Stimulated activated CD4-positive, alpha-beta T cell treated with anti-CD3 and anti-CD28 coated beads, Interleukin-4, amount 100 ng/mL, for 48 hours (primary cell): ENCODE data around the gene MAP3K15.
"Not testable (repeated sequence)": the region's sequence is repeated elsewhere in the genome, so short reads cannot be mapped to it uniquely, and the experiment has no call there.

Experiments
- DNase-seq, 2 donors: peaks; one replicate each; pipeline ENCODE4 v3.0.0-alpha.2; 2020; ENCODE audit warnings: low read depth in 2 of 2

The MAP3K15 gene

DNA sequence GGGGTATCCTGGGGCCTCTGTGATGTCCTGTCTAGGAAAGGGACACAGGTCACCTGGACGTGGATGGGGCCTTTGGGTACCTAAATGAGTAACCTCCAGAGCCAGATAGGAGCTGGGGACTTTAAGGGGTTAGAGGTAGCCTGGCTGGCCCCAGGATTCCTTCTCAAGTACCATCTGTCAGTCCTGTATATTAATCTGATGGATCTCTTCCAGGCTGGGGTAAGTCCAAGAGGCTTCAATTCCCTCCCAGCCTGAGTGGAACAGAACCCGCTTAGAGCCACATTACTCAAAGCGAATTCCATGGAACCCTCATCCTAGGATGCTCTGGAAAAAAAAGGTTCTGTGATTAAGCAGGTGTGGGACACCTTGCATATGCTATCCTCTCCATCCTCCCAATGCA lies 24.8 kb upstream of the MAP3K15 start:
- DNase-seq: no peak

DNA sequence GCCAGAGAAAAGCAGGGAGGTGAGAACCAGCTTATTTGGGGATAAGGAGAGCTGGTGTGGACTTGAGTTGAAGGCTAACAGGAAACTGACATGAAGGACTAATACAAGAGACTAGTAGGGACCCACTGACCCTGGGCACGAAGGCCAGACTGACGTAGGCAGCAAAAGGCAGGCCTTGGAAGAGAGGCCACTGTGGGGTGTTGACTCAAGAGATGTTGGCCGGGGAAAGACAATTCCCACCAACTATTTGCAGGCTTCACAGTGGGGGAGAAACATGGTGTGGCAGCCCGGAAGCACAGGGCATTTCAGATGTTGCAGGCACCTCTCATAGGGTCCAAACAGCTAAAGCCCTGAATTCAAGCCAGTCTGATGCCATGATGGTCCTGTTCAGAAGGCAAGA lies 24.4 kb upstream of the MAP3K15 start:
- DNase-seq: no peak

DNA sequence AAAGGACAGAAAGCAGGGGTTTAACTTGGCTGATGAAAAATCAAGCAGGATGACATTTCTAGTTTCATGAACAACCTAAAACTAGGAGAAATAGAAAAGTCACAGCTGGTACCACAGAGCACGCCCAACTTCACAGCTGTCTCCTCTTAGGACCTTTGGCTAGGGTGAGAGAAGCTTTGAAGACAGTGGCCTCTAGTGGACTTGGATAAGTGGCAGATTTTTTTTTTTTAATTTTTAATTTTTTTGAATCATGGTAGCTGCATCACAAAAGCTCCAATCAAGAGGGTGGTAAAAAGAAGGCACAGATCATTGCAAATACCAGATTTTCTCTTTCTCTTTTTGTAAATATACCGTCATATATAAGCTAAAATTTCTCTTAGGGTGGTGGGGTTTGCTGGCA lies 20.2 kb upstream of the MAP3K15 start:
- DNase-seq: no peak

DNA sequence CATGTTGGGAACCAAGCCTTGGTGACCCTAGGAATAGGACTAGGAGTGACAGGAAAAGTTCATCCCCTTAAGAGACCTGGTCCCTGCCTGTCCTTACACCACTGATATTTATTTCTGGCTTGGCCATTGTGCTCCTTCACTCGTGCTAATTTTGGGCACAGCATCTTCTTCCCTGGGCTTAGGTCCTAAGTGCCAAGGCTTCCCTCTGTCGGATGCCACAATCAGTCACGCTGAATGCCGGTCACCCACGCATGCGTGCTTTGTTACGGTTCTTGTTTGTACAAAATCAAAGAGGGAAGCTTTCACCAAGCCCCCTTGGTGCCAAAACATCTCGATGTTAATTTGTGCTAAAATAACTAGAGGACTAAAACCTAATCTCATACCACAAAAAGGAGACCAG lies 17.4 kb upstream of the MAP3K15 start:
- DNase-seq: no peak

DNA sequence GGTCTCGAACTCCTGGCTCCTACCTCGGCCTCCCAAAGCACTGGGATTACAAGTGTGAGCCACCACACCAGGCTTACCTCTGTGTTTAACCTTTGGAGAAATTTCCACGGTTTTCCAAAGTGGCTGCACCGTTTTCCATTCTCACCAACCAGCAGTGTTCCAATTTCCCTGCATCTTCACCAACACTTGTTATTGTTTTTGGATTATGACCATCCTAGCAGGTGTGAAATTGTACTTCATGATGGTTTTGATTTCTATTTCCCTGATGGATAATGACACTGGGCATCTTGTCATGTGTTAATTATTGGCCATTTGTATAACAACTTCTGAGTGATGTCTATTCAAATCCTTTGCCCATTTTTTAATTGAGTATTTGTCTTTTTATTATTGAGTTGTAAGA lies 2.7 kb upstream of the MAP3K15 start:
- DNase-seq: no peak

DNA sequence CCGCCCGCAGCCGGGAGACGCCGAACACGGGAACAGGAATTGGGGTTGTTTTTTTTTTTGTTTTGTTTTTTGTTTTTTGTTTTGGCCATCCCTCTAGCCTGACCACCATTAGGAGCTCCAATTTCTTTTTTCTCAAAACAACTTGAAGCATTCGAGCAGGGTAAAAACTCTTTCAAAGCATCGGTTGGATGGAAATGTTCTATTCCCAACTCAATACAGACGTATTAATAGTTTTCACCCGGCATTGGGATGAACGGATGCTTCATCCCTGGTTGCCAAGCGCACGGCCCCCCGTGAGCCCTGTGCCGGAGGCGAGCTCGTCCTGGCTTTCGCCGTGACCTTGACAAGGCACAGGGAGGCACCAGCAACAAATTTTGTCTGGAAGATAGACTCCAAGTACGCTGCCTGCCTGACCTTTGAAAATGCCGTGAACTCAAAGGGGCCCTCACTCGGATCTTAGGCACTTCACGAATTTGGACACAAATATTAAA lies 352 bp upstream of the MAP3K15 start:
- no peak for DNase-seq

DNA sequence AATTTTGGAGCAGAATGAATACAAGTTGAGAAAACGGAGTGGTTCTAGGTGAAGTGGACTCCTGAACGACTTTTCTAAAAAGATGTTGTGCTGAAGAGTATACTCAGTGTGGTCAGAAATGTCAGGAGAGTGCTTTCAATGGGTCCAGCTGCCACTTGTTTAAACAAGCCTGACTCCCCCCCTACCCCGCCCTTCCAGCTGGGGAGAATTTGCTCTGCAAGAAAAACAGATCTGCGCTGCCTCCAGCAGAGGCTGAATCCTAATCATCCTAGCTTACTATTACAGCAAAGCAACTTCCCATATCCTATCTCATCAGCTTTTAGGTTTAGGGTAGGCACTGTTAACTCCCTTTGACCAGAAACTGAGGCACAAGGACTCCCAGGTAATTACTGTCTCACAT lies 1.9 kb downstream of the MAP3K15 start:
- DNase-seq: no peak

DNA sequence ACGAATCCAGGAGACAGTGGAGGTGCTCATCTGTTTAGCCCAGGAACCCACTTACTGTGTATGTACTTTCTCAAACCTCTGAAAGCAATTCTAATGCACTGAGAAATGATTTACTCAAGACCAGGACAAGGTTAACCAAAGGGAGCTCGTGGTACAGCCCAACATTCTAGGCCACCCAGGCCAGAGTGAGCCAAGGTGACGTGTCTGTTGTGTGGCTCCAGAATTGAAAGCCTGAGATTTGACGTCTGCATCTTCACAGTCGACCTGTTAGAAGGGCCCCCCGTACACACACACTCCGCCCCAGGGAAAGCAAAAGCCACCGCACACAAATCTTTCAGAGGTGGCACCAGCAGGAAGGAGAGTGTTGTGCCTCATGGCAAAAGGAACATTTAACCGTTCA lies 2.3 kb downstream of the MAP3K15 start:
- no peak for DNase-seq

DNA sequence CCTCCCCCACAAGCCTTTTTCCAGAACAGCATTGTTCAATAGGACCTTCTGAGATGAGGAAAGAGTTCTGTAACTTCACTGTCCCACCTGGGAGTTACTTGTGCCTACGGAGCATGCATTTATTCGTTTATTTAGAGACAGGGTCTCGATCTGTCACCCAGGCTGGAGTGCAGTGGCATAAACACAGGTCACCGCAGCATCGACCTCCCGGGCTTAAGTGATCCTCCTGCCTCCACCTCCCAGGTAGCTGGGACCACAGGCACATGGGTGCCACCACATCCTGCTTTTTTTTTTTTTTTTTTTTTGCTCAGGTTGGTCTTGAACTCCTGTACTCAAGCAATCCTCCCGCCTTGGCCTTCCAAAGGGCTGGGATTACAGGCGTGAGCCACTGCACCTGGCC lies 2.9 kb downstream of the MAP3K15 start:
- no peak for DNase-seq

DNA sequence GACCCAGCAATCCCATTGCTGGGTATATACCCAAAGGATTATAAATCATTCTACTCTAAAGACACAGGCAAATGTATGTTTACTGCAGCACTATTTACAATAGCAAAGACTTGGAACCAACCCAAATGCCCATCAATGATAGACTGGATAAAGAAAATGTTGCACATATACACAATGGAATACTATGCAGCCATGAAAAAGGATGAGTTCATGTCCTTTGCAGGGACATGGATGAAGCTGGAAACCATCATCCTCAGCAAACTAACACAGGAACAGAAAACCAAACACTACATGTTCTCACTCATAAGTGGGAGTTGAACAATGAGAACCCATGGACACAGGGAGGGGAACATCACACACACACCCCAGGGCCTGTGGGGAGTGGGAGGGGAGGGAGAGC lies 3.5 kb downstream of the MAP3K15 start:
- DNase-seq: not testable (repeated sequence)

DNA sequence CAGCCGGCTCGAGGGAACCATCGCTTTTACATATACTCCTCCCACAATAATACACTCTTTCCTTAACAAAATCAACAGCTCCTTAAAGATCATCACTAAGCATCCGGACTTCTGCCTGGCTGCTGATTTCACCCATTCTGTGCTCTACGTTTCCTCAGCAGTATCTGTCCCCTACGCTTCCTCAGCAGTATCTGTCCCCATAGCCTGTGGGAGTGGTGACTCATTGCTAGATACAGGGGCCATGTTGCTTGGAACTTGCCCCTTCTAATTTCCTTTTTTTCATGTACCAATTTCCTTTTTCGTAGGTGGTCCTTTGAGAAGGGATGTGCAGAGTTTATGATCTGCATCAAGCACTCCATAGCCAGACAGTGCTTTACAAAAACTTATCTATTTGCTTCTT lies 18.6 kb downstream of the MAP3K15 start:
- DNase-seq: no peak

DNA sequence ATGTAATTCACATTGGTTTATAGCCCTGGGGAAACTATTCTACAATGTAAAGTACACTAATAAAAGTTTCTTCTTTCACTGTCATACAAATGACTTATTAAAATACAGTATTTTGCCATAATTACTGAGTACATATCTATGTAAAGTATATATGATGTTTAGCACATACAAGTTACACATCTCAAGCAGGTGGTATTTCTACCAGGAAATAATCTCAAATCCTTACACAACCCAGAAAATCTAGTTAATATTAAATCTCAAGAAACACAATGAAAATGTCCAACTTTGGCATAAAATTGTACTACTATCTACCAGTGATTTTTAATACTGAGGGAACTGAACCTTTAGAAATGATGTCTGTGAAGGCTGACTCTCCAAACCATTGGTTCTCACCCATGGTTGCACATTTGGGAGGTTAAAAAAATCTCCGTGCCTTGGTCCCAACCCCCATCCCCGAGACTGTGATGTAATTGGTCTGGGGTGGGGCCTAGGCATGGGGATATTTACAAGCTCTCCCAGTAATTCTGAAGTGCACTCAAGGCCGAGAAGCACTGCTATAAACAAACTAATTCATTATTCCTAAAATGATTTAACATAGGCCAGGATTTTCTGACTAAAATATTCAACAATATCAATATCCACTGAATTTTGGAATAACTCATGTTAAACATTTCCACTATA lies 27.6 kb downstream of the MAP3K15 start:
- DNase-seq: no peak

DNA sequence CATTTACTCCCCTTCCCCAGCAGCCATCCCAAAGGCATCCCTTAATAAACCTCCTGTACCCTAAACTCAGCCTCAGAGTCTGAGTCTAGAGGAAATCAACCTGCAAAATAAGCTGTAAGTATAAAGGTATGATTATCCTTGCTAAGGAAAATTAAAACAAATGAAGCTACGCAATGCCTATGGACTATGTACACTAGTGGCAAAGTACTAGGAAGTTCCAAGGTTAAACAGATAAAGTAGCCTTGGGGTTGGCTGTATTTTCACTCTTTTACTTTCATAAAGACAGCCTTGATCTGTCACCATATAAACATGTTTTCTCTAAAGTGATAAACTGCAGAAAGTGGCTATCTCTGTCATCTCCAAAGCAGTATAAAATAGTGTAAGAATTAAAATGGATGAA lies 35.9 kb downstream of the MAP3K15 start:
- DNase-seq: no peak

DNA sequence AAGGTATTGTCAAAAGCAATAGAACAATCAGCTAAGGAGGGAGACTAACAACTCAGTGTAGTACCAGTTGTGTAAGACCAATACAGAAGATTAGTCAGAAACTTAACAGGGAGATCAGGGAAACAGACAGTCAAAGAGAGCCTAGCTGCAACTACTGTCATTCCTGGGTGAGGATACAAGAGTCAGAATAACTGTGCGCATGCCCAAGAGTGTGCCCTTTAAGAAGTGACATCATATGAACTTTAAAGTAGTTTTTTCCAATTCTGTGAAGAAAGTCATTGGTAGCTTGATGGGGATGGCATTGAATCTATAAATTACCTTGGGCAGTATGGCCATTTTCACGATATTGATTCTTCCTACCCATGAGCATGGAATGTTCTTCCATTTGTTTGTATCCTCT lies 46.9 kb downstream of the MAP3K15 start:
- not testable (repeated sequence) for DNase-seq

DNA sequence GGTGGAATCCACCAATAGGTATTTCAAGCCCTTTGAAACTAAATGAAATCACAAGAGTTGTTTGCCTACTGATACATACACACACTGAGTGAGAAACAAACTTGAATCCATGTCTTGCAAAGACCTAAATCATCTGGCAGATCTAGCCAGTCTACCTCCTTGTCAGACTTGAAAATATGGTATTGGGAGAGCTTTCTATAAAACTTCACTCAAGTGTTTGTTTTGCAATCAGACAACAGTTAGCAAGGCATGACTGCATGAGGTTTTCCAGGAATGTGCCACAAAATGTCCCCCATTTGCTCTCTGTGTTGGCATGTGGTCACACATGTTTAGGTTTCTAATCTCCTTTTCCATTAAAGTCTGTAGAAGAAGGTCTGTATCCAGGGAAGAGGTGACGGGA lies 52.4 kb downstream of the MAP3K15 start:
- no peak for DNase-seq

DNA sequence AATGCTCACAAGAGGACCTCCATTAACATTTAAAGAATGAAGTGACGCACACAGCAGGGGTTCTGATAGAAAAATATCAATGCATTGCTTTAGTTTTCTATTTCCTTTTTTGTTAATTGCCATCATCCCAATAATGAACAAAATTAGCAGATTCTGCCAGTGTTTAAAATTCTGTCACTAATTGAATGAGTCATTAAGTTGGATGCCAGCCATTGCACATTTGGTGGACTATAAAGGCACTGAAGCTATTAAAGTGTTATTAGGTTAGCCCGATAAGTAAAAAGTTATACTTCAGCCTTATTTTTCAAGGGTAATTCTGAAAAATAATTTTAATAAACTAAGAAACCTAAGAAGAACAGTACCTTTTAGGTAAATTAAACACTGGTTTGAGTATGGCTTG lies 53.1 kb downstream of the MAP3K15 start:
- no peak for DNase-seq

DNA sequence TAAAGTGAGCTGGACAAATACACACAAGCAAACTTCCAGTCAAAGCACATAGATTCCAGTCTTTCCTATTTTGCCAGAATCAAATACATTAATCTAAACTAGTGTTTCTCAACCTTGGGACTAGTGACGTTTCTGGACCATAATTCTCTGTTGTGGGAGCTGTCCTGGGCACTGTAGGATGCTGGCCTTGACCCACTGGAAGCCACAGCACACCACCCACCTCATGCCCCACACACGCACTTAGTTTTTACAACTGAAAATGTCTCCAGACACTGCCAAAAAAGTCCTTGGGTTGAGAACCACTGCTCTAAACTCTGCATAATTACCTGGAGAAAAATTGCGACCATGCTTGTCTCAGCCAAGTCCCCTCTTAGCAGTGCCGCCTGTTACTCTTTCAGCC lies 57.6 kb downstream of the MAP3K15 start:
- DNase-seq: no peak

DNA sequence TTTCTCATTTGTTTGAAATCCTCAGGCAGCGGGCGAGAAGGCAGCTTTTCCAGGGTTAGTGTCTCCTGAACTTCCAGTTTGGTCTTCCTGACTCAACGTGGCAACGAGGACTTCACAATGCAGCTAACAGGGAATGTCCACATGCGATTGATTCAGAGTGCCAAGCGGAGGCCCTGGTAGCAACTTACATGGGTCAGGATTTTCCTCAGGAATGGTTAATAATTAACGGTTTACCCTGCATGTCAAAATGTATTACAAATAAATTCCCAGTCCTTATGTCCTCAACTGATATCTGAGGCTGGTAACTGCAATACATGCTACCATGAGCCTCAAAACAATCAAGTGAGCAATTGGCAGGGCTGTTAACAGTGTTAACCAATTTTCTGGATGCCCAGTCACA lies 67.2 kb downstream of the MAP3K15 start:
- DNase-seq: no peak

DNA sequence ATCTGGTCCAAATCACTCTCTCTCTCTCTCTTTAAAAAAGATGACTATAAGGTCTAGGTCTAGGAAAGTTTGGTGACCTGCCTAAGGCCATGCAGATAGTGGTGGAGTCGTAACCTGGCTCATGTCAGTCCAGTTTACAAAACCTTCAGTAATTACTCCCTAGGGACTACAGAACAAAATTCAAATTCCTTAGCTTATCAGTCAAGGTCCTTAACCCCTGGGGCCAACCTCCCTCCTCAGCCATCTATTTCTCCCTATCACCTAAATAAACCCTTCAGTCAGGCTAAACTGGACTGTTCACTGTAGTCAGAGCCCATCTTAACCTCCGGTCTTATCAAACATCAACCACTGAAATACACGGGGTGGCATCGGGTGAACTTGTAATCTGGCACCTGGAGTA lies 68.9 kb downstream of the MAP3K15 start:
- no peak for DNase-seq

DNA sequence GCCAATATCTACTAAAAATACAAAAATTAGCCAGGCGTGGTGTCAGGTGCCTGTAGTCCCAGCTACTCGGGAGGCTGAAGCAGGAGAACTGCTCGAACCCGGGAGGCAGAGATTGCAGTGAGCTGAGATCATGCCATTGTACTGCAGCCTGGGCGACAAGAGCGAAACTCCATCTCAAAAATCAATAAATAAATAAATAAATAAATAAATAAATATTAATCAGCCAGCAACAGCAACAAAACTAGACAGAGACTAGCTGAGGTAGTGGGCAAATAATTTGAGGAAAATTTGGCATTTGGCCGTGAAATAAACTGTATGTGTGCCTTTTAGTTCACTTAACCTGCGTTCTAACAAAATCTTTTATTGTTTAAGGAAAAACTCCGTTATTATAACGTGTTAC lies 69.5 kb downstream of the MAP3K15 start:
- DNase-seq: not testable (repeated sequence)

DNA sequence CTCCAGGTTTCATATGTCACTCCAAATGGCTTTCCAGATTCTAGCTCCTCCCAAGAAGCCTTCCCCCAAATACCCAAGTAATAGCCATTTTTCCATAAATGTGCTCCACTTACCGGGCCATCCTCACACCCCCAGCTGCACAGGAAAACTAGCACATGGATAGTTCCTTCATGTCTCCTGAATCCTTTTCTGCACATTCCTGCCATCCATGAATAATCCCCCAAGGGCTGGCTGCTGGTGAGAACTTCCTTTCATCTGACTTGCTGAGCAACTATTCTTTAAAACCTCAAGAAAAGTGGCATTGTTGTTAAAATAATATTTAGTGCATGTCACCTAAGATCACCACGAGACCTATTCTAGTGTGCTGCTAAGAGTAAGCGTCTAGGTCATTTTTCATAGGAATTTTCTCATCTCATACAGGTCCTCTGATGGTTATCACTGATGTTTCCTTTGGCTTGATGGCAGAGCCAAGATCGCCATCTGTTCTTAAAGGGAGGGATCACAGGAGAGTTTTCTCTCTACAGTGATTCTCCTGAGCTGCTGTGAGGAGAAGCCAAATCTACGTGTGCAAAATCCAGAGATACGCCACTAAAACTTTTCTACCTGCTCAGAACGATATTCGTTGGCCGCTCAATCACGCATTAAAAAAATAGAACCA lies 71.3 kb downstream of the MAP3K15 start:
- no peak for DNase-seq

DNA sequence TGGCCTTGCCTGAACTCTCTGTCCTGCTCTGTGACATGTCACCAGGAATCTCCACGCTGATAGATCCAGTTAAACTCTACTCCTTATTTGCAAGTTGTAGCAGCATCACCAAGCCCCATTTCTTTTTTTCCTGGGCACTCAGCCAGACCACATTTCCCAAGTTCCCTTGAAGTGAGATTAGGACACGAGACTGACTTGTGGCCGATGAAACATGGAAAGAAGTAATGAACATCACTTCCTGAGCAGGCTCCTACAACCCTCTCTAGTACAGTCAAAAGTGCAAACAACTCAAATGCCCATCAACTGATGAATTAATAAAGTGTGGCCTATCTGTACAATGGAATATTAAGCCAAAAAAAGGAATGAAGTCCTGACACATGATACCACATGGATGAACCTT lies 74.6 kb downstream of the MAP3K15 start:
- DNase-seq: no peak

DNA sequence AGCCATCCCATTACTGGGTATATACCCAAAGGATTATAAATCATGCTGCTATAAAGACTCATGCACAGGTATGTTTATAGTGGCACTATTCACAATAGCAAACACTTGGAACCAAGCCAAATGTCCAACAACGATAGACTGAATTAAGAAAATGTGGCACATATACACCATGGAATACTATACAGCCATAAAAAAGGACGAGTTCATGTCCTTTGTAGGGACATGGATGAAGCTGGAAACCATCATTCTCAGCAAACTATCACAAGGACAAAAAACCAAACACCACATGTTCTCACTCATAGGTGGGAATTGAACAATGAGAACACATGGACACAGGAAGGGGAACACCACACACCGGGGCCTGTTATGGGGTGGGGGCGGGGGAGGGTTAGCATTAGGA lies 92.6 kb downstream of the MAP3K15 start:
- DNase-seq: not testable (repeated sequence)

DNA sequence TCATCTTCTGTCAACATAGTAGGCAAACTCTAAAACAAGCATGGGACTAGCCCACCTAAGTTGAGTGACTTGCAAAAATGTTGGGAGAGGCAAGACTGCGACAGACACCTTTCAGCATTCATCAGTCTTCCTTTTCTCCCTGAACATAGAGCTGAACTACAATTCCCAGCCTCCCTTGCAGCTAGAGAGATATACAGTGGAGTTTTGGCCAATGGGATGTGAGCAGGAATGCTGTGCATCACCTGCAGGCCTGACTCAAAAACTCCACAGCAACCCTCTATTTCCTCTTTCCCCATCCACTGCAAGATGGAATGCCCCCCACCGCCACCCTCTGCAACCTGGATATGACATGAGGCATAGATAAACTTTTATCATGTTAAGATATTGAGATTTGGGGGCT lies 105.0 kb downstream of the MAP3K15 start:
- DNase-seq: no peak
